Erythroblast (primary cell): ENCODE measurements around the gene RAB3IP.

Experiments
- GATA1 ChIP-seq: IDR thresholded peaks from 2 replicates; pipeline ENCODE4 v1.6.1; 2011; ENCODE audit warnings: low read depth, mild to moderate bottlenecking, control low read depth, low read length, moderate library complexity
- POLR2A ChIP-seq: IDR thresholded peaks from 2 replicates; pipeline ENCODE4 v1.6.1; 2011; ENCODE audit warnings: mild to moderate bottlenecking, low read length

- TF ChIP-seq POLR2A (no peak), GATA1 (no peak)
Measured at GRCh38 chr12:69840727-69841126, 102.1 kb downstream of the RAB3IP start.
